Measurements from ENCODE around the gene LCOR. TPM values are rescaled to one million over a fixed set of nuclear protein-coding genes. Genes with fewer than 3 reads are reported as not detected.

LCOR gene
- total RNA-seq, 1 donor from 2014 or later, result 49.2 TPM

GRCh38 chr10:97012470-97012869, 180.4 kb downstream of the LCOR start:
- DNase-seq (ENCODE audit: low read depth), result no peak

- DNase-seq (ENCODE audit: low read depth), result no peak
These were observed 181.5 kb downstream of the LCOR start for GRCh38 chr10:97013568-97013967.

- DNase-seq (ENCODE audit: low read depth), result no peak
These were observed 181.9 kb downstream of the LCOR start for GRCh38 chr10:97013983-97014382.

- DNase-seq (ENCODE audit: low read depth), result no peak
These were observed 183.1 kb downstream of the LCOR start for GRCh38 chr10:97015240-97015639.

GRCh38 chr10:97016728-97017473, 184.8 kb downstream of the LCOR start:
- DNase-seq (ENCODE audit: low read depth), result no peak

GRCh38 chr10:97017474-97017903, 185.4 kb downstream of the LCOR start:
- DNase-seq (ENCODE audit: low read depth), result no peak

- no peak for DNase-seq (ENCODE audit: low read depth)
These were observed 186.4 kb downstream of the LCOR start for GRCh38 chr10:97018251-97019212.

- no peak for DNase-seq (ENCODE audit: low read depth)
These were observed 187.2 kb downstream of the LCOR start for GRCh38 chr10:97019213-97019844.

- no peak for DNase-seq (ENCODE audit: low read depth)
These were observed 188.6 kb downstream of the LCOR start for GRCh38 chr10:97020452-97021400.

- DNase-seq (ENCODE audit: low read depth), result no peak
These were observed 190.5 kb downstream of the LCOR start for GRCh38 chr10:97022616-97023015.

- DNase-seq (ENCODE audit: low read depth), result no peak
These were observed 191.5 kb downstream of the LCOR start for GRCh38 chr10:97023401-97024167.

- DNase-seq (ENCODE audit: low read depth), result peak; percentile 88
These were observed 192.3 kb downstream of the LCOR start for GRCh38 chr10:97024168-97025073.

- DNase-seq (ENCODE audit: low read depth), result peak; percentile 49
These were observed 193.6 kb downstream of the LCOR start for GRCh38 chr10:97025613-97026242.

- DNase-seq (ENCODE audit: low read depth), result peak; percentile 63
These were observed 196.2 kb downstream of the LCOR start for GRCh38 chr10:97028126-97028831.

- no peak for DNase-seq (ENCODE audit: low read depth)
These were observed 196.7 kb downstream of the LCOR start for GRCh38 chr10:97028832-97029178.

GRCh38 chr10:97029271-97029670, 197.2 kb downstream of the LCOR start:
- DNase-seq (ENCODE audit: low read depth), result no peak

- DNase-seq (ENCODE audit: low read depth), result no peak
These were observed 198.8 kb downstream of the LCOR start for GRCh38 chr10:97030894-97031293.

GRCh38 chr10:97031459-97031858, 199.4 kb downstream of the LCOR start:
- no peak for DNase-seq (ENCODE audit: low read depth)

Measured in renal cortical epithelial cell (primary cell).